GM23338 (cell line): ENCODE data around the gene BLVRA. TPM values are rescaled to one million over a fixed set of nuclear protein-coding genes. Genes with fewer than 3 reads are reported as not detected.

Experiments
- ATAC-seq: fragments of 200-7000 bp; cut with Tn5 transposase; 3 replicates; pipeline ENCODE4 v1.9.1; 2020
- DNase-seq: peaks from one replicate; pipeline ENCODE4 v3.0.0-alpha.2; 2015; ENCODE audit warnings: low spot score
- H2AFZ ChIP-seq: fragments of 200-600 bp; sonication (generic); 2 replicates; pipeline ENCODE4 v1.8.0; 2016; ENCODE audit warnings: antibody characterized with exemption, mild to moderate bottlenecking, moderate library complexity
- H3F3A ChIP-seq: fragments of 200-600 bp; sonication (generic); replicated peaks from 2 replicates; pipeline ENCODE4 v1.8.0; 2017; ENCODE audit warnings: antibody characterized with exemption, mixed run types, low read depth
- H3K27ac ChIP-seq: fragments of 200-600 bp; sonication (generic); 2 replicates; pipeline ENCODE4 v1.6.1; 2016; ENCODE audit warnings: low read depth
- H3K27me3 ChIP-seq: fragments of 200-600 bp; sonication (generic); 2 replicates; pipeline ENCODE4 v1.8.0; 2016; ENCODE audit warnings: mild to moderate bottlenecking, mixed run types, moderate library complexity; ENCODE audit not compliant: insufficient read depth
- H3K36me3 ChIP-seq: fragments of 200-600 bp; sonication (generic); 2 replicates; pipeline ENCODE4 v1.8.0; 2016; ENCODE audit warnings: mild to moderate bottlenecking; ENCODE audit not compliant: insufficient read depth
- H3K4me1 ChIP-seq: fragments of 200-600 bp; sonication (generic); 2 replicates; pipeline ENCODE4 v1.8.0; 2016; ENCODE audit warnings: mild to moderate bottlenecking, moderate library complexity; ENCODE audit not compliant: insufficient read depth
- H3K4me2 ChIP-seq: fragments of 200-600 bp; sonication (generic); 2 replicates; pipeline ENCODE4 v1.7.1; 2017; ENCODE audit warnings: mixed run types
- H3K4me3 ChIP-seq: fragments of 200-600 bp; sonication (generic); 2 replicates; pipeline ENCODE4 v1.6.1; 2016; ENCODE audit warnings: mixed run types
- H3K79me2 ChIP-seq: fragments of 200-600 bp; sonication (generic); replicated peaks from 2 replicates; pipeline ENCODE4 v1.8.0; 2017; ENCODE audit warnings: mild to moderate bottlenecking; ENCODE audit not compliant: insufficient read depth
- H3K9me2 ChIP-seq: fragments of 200-600 bp; sonication (generic); 2 replicates; pipeline ENCODE4 v1.8.0; 2017; ENCODE audit not compliant: insufficient read depth
- H4K20me1 ChIP-seq: fragments of 200-600 bp; sonication (generic); replicated peaks from 2 replicates; pipeline ENCODE4 v1.8.0; 2017; ENCODE audit warnings: mild to moderate bottlenecking; ENCODE audit not compliant: insufficient read depth
- H3K27ac Mint-ChIP-seq: 2 replicates; pipeline ENCODE4 v1.8.0; 2020; ENCODE audit warnings: inconsistent platforms, mild to moderate bottlenecking, moderate library complexity, mixed read lengths
- H3K27me3 Mint-ChIP-seq: 3 replicates; pipeline ENCODE4 v1.8.0; 2022; ENCODE audit warnings: low read depth, mild to moderate bottlenecking, moderate library complexity, mixed read lengths, inconsistent platforms; ENCODE audit not compliant: insufficient read depth, poor library complexity
- H3K36me3 Mint-ChIP-seq: 3 replicates; pipeline ENCODE4 v1.8.0; 2021; ENCODE audit warnings: low read depth, mild to moderate bottlenecking, inconsistent platforms, moderate library complexity, mixed read lengths
- H3K4me1 Mint-ChIP-seq: 3 replicates; pipeline ENCODE4 v1.8.0; 2020; ENCODE audit warnings: mild to moderate bottlenecking, inconsistent platforms, mixed read lengths
- H3K4me3 Mint-ChIP-seq: 3 replicates; pipeline ENCODE4 v1.8.0; 2021; ENCODE audit warnings: moderate library complexity, mild to moderate bottlenecking, inconsistent platforms, mixed read lengths
- H3K9me3 Mint-ChIP-seq: 3 replicates; pipeline ENCODE4 v1.8.0; 2020; ENCODE audit warnings: moderate library complexity, mild to moderate bottlenecking, inconsistent platforms, mixed read lengths
- CREB1 ChIP-seq: fragments of 250-450 bp; sonication (Bioruptor Pico); IDR thresholded peaks from 2 replicates; pipeline ENCODE4 v1.5.0; 2020; ENCODE audit warnings: low read depth, mild to moderate bottlenecking, moderate library complexity
- EZH2phosphoT487 ChIP-seq: fragments of 200-600 bp; sonication (generic); IDR thresholded peaks from one replicate; pipeline ENCODE4 v1.8.1; 2018; ENCODE audit warnings: antibody characterized with exemption; ENCODE audit not compliant: unreplicated experiment
- JUNB ChIP-seq: IDR thresholded peaks from one replicate; pipeline ENCODE4 v1.6.1; 2016; ENCODE audit warnings: antibody characterized with exemption; ENCODE audit not compliant: unreplicated experiment
- NANOG ChIP-seq: IDR thresholded peaks from 2 replicates; pipeline ENCODE4 v1.6.1; 2016; ENCODE audit warnings: antibody characterized with exemption, borderline replicate concordance
- POLR2AphosphoS5 ChIP-seq: IDR thresholded peaks from 2 replicates; pipeline ENCODE4 v1.6.1; 2016; ENCODE audit warnings: antibody characterized with exemption, low read depth
- STAT1 ChIP-seq: IDR thresholded peaks from one replicate; pipeline ENCODE4 v1.6.1; 2016; ENCODE audit warnings: antibody characterized with exemption; ENCODE audit not compliant: unreplicated experiment
- ZNF114 ChIP-seq: fragments of 250-450 bp; sonication (Bioruptor Pico); IDR thresholded peaks from 2 replicates; pipeline ENCODE4 v1.5.0; 2020; ENCODE audit warnings: mild to moderate bottlenecking, moderate library complexity
- ZNF331 ChIP-seq: fragments of 250-450 bp; sonication (Bioruptor Pico); IDR thresholded peaks from 2 replicates; pipeline ENCODE4 v1.5.0; 2020; ENCODE audit warnings: low read depth, mild to moderate bottlenecking, moderate library complexity
- polyA plus RNA-seq: library from polyadenylated mRNA; unstranded; fragments of >200 nt; fragmentation: Nextera tagmentation; extraction: Ambion mirVana; gene quantifications from 2 replicates; pipeline ENCODE4 v1.2.1, GENCODE V29; 2016
- total RNA-seq: library from RNA; depleted of rRNA; stranded (reverse); fragments of >200 nt; shearing (Covaris generic); gene quantifications from 2 replicates; pipeline ENCODE4 v1.2.3, GENCODE V29; 2014
- TF ChIP-seq, protein P1 (sequence below), 2 experiments: fragments of 200-600 bp in 1 of 2; sonication (generic) in 1 of 2; conservative IDR thresholded peaks; 2 replicates each; pipeline versions ENCODE4 v1.5.1 to v1.6.1; 2016 to 2017; ENCODE audit warnings: antibody characterized with exemption in 2 of 2, low read depth in 2 of 2, mild to moderate bottlenecking in 2 of 2, moderate library complexity in 1 of 2
- TF ChIP-seq, protein P2 (sequence below): fragments of 250-450 bp; sonication (Bioruptor Pico); IDR thresholded peaks from 2 replicates; pipeline ENCODE4 v1.5.0; 2020; ENCODE audit warnings: mild to moderate bottlenecking, moderate library complexity
- TF ChIP-seq, protein P3 (sequence below): IDR thresholded peaks from 2 replicates; pipeline ENCODE4 v1.6.1; 2016; ENCODE audit warnings: antibody characterized with exemption

BLVRA gene
- total and polyA plus RNA-seq, 2 experiments from 2014 or later = 17.0 to 46.5 TPM

DNA sequence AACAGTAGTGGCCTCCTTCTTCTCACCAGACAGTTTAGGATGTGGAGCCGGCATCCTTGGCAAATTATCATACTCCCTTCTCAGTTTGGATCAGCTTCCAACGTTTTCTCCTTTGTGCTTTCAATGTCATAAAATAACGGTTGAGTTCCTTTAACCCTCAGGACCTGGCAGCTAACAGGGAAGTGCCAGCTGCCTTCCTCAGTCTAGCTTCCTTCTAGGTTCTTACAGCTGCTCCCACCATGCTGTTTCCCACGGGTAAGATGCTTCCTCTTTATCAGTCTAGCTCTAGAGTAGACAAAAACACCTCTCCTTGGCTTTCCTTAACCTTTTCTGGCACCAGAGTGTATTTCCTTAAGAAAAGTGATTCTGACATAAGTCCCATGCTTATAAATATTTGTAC lies 33.2 kb downstream of the BLVRA start (continued):
- TF ChIP-seq, protein P1, sequence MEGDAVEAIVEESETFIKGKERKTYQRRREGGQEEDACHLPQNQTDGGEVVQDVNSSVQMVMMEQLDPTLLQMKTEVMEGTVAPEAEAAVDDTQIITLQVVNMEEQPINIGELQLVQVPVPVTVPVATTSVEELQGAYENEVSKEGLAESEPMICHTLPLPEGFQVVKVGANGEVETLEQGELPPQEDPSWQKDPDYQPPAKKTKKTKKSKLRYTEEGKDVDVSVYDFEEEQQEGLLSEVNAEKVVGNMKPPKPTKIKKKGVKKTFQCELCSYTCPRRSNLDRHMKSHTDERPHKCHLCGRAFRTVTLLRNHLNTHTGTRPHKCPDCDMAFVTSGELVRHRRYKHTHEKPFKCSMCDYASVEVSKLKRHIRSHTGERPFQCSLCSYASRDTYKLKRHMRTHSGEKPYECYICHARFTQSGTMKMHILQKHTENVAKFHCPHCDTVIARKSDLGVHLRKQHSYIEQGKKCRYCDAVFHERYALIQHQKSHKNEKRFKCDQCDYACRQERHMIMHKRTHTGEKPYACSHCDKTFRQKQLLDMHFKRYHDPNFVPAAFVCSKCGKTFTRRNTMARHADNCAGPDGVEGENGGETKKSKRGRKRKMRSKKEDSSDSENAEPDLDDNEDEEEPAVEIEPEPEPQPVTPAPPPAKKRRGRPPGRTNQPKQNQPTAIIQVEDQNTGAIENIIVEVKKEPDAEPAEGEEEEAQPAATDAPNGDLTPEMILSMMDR (conservative IDR thresholded peaks at IDR 0.05; ENCODE audit: low read depth in 2 of 2) = no peak

DNA sequence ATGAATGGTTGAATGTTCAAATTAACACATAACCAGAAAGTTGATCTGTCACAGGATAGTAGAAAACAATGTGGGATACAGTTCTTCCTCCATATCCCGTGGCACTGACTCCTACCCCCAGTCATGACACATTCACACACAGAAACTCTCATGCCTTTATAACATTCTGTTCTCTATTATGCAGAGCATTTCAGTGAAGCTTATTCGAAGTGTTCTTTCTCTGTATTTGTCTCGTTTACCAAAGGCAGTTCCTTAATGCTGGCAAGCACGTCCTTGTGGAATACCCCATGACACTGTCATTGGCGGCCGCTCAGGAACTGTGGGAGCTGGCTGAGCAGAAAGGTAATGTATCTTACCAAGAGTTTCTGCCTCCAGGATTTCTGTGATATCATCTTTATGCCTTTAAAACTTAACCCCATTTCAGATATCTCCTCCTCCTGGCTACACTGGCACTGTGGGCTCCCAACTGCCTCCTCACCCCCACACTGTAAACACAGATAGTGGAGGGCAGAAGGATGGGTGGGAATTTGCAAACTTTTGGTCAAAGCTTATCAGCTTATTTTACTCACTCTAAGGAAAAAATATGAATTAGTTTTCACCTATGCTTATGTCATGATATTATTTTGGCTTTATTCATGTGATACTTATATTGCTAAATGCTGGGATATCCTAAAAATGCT lies 34.1 kb downstream of the BLVRA start:
- no peak overlapping the region for H3K27ac Mint-ChIP-seq
- TF ChIP-seq CREB1 (CRISPR knock-in tag) (no peak), POLR2AphosphoS5 (no peak), ZNF114 (CRISPR knock-in tag) (no peak), ZNF331 (no peak), NANOG (no peak), EZH2phosphoT487 (no peak), JUNB (no peak), STAT1 (no peak)
- TF ChIP-seq, protein P1 (conservative IDR thresholded peaks at IDR 0.05; ENCODE audit: low read depth in 2 of 2) = no peak
- TF ChIP-seq, protein P2, sequence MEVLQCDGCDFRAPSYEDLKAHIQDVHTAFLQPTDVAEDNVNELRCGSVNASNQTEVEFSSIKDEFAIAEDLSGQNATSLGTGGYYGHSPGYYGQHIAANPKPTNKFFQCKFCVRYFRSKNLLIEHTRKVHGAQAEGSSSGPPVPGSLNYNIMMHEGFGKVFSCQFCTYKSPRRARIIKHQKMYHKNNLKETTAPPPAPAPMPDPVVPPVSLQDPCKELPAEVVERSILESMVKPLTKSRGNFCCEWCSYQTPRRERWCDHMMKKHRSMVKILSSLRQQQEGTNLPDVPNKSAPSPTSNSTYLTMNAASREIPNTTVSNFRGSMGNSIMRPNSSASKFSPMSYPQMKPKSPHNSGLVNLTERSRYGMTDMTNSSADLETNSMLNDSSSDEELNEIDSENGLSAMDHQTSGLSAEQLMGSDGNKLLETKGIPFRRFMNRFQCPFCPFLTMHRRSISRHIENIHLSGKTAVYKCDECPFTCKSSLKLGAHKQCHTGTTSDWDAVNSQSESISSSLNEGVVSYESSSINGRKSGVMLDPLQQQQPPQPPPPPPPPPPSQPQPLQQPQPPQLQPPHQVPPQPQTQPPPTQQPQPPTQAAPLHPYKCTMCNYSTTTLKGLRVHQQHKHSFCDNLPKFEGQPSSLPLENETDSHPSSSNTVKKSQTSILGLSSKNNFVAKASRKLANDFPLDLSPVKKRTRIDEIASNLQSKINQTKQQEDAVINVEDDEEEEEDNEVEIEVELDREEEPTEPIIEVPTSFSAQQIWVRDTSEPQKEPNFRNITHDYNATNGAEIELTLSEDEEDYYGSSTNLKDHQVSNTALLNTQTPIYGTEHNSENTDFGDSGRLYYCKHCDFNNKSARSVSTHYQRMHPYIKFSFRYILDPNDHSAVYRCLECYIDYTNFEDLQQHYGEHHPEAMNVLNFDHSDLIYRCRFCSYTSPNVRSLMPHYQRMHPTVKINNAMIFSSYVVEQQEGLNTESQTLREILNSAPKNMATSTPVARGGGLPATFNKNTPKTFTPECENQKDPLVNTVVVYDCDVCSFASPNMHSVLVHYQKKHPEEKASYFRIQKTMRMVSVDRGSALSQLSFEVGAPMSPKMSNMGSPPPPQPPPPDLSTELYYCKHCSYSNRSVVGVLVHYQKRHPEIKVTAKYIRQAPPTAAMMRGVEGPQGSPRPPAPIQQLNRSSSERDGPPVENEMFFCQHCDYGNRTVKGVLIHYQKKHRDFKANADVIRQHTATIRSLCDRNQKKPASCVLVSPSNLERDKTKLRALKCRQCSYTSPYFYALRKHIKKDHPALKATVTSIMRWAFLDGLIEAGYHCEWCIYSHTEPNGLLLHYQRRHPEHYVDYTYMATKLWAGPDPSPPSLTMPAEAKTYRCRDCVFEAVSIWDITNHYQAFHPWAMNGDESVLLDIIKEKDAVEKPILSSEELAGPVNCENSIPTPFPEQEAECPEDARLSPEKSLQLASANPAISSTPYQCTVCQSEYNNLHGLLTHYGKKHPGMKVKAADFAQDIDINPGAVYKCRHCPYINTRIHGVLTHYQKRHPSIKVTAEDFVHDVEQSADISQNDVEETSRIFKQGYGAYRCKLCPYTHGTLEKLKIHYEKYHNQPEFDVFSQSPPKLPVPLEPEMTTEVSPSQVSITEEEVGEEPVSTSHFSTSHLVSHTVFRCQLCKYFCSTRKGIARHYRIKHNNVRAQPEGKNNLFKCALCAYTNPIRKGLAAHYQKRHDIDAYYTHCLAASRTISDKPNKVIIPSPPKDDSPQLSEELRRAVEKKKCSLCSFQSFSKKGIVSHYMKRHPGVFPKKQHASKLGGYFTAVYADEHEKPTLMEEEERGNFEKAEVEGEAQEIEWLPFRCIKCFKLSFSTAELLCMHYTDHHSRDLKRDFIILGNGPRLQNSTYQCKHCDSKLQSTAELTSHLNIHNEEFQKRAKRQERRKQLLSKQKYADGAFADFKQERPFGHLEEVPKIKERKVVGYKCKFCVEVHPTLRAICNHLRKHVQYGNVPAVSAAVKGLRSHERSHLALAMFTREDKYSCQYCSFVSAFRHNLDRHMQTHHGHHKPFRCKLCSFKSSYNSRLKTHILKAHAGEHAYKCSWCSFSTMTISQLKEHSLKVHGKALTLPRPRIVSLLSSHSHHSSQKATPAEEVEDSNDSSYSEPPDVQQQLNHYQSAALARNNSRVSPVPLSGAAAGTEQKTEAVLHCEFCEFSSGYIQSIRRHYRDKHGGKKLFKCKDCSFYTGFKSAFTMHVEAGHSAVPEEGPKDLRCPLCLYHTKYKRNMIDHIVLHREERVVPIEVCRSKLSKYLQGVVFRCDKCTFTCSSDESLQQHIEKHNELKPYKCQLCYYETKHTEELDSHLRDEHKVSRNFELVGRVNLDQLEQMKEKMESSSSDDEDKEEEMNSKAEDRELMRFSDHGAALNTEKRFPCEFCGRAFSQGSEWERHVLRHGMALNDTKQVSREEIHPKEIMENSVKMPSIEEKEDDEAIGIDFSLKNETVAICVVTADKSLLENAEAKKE (CRISPR knock-in tag) = no peak
- TF ChIP-seq, protein P3, sequence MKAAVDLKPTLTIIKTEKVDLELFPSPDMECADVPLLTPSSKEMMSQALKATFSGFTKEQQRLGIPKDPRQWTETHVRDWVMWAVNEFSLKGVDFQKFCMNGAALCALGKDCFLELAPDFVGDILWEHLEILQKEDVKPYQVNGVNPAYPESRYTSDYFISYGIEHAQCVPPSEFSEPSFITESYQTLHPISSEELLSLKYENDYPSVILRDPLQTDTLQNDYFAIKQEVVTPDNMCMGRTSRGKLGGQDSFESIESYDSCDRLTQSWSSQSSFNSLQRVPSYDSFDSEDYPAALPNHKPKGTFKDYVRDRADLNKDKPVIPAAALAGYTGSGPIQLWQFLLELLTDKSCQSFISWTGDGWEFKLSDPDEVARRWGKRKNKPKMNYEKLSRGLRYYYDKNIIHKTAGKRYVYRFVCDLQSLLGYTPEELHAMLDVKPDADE = no peak

More for the DNA sequence above, 34.1 kb downstream of the BLVRA start:
- H3K27me3 Mint-ChIP-seq = peaks cover 2% of the 10 kb centered on the region
- Histone ChIP-seq H3K27ac (no peak overlapping the region), H2AFZ (no peak overlapping the region), H3K36me3 (no peaks in the 10 kb centered on the region), H3K4me1 (no peaks in the 10 kb centered on the region), H3K79me2 (no peaks in the 10 kb centered on the region), H3K9me2 (no peaks in the 10 kb centered on the region), H3K4me2 (no peak overlapping the region), H3K27me3 (no peaks in the 10 kb centered on the region), H3K4me3 (no peak overlapping the region), H3F3A (no peaks in the 10 kb centered on the region), H4K20me1 (no peaks in the 10 kb centered on the region)
- no peak overlapping the region for H3K4me3 Mint-ChIP-seq
- ATAC-seq (no peak), DNase-seq (no peak)
- H3K9me3 Mint-ChIP-seq = no peaks in the 10 kb centered on the region
- no peaks in the 10 kb centered on the region; the same call in 2 of the 3 replicates for H3K36me3 Mint-ChIP-seq
- H3K4me1 Mint-ChIP-seq = no peaks in the 10 kb centered on the region
